ENCODE results near the gene LACTBL1.

LACTBL1 gene

DNA sequence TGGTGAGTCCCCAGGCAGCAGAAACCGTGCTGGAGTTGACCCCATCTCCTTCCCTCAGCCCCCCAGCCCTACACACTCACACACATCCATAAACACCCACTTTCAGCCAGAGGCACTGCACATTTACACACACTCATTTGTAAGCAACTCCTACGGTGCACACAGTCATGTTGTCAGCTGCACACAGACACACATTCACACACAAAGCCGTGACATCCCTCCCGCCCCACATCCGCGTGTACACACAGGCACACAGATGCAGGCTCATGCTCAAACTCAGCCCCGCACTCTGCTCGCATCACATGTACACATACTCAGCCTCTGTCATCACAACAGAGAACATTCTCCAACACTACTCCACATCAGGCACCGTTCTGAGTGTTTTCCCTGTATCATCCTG is 47.6 kb downstream of the LACTBL1 start:
- in situ Hi-C loops (cut with HindIII; ENCODE audit: low sequenced_read_pairs) = no loop called here
- TF ChIP-seq, protein P1, sequence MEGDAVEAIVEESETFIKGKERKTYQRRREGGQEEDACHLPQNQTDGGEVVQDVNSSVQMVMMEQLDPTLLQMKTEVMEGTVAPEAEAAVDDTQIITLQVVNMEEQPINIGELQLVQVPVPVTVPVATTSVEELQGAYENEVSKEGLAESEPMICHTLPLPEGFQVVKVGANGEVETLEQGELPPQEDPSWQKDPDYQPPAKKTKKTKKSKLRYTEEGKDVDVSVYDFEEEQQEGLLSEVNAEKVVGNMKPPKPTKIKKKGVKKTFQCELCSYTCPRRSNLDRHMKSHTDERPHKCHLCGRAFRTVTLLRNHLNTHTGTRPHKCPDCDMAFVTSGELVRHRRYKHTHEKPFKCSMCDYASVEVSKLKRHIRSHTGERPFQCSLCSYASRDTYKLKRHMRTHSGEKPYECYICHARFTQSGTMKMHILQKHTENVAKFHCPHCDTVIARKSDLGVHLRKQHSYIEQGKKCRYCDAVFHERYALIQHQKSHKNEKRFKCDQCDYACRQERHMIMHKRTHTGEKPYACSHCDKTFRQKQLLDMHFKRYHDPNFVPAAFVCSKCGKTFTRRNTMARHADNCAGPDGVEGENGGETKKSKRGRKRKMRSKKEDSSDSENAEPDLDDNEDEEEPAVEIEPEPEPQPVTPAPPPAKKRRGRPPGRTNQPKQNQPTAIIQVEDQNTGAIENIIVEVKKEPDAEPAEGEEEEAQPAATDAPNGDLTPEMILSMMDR (IDR thresholded peaks at IDR 0.05; ENCODE audit: low read depth, low read length, missing control alignments) = no peak
- no peak for DNase-seq (ENCODE audit: low read depth)
- H3K4me3 ChIP-seq (ENCODE audit: low read depth, low read length) = no peak overlapping the region

DNA sequence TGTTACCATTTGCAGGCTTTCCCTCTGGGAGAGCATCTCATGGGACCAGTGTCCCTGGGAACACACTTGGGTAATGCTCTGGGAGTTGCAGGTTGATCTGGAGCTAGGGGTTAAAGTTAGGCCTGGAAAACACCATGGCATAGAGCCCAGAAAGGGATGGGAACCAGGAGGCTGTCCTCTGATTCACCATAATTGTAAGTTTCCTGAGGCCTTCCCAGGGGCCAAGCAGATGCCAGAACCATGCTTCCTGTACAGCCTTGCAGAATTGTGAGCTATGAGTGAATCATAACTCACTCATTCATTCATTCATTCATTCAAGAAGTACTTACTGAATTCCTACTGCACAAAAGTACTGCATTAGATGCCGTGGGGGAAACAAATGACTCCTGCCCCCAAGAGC is 50.0 kb downstream of the LACTBL1 start:
- TF ChIP-seq, protein P1 (IDR thresholded peaks at IDR 0.05; ENCODE audit: low read depth, low read length, missing control alignments) = no peak
- in situ Hi-C loops (cut with HindIII; ENCODE audit: low sequenced_read_pairs) = no loop called here
- H3K4me3 ChIP-seq (ENCODE audit: low read depth, low read length) = no peak overlapping the region
- DNase-seq (ENCODE audit: low read depth) = no peak

DNA sequence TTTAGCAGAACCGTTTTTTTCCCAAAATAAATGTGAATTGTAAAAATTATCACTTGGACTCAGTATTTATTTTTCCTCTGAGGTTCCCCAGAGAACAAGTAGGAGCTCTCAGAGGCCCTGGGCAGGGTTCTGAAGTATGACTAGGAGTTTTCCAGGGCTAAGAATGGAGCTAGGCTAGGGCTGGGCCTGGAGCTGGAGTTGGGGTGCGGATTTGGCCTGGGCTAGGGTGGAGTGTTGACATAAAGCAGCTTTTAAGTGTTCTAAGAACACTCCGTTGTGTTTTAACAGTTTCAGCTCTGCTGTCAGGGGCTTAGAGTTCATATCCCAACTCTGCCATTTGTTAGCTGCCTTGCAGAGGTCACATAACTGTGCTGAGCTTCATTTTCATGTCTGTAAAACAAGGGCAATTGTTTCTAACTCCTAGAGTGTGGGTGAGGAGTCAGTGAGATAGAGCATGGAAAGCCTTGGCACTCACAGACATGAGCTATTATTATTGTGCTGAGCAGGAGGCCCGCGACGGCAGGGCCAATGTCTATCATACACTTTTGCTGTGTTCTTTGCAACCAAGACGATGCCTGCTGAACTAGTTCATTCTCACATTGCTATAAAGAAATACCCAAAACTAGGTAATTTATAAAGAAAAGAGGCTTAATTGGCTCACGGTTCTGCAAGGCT is 51.1 kb downstream of the LACTBL1 start:
- in situ Hi-C loops (cut with HindIII; ENCODE audit: low sequenced_read_pairs) = no loop called here
- H3K4me3 ChIP-seq (ENCODE audit: low read depth, low read length) = no peak overlapping the region
- TF ChIP-seq, protein P1 (IDR thresholded peaks at IDR 0.05; ENCODE audit: low read depth, low read length, missing control alignments) = no peak
- DNase-seq (ENCODE audit: low read depth) = no peak

DNA sequence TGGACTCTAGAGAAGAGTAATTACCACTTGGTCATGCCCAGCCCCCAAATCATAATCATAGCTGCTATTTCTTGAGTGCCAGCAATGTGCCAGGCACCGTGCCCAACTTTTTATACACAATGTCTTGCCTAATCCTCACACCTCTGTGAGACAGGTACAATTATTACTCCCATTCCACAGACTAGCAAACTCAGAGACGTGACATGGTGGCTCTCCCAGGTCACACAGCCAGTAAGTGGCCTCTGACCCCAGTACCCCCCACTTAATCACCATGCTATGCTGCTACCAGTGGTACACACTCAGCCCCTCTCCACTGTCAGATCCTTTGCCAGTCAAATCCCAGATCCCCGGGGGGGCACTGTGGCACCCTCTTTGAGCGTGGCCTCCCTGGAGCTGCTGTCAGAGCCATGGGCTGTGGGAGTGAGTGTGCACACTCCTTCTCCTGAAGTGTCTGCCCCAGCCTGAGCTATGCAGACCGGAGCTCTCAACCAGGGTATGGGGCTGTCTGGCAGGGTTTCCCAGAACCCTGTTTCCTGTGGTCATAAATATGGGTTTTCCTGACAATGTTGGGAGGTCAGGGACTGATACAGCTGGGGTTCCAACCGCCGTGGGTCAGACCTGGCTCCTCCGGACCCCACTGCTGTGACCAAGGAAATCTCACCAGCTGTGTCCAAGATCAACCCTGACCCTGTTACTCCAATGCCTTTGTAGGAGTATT is 51.8 kb downstream of the LACTBL1 start:
- TF ChIP-seq, protein P1 (IDR thresholded peaks at IDR 0.05; ENCODE audit: low read depth, low read length, missing control alignments) = no peak
- no peak overlapping the region for H3K4me3 ChIP-seq (ENCODE audit: low read depth, low read length)
- in situ Hi-C loops (cut with HindIII; ENCODE audit: low sequenced_read_pairs) = no loop called here
- DNase-seq (ENCODE audit: low read depth) = no peak

DNA sequence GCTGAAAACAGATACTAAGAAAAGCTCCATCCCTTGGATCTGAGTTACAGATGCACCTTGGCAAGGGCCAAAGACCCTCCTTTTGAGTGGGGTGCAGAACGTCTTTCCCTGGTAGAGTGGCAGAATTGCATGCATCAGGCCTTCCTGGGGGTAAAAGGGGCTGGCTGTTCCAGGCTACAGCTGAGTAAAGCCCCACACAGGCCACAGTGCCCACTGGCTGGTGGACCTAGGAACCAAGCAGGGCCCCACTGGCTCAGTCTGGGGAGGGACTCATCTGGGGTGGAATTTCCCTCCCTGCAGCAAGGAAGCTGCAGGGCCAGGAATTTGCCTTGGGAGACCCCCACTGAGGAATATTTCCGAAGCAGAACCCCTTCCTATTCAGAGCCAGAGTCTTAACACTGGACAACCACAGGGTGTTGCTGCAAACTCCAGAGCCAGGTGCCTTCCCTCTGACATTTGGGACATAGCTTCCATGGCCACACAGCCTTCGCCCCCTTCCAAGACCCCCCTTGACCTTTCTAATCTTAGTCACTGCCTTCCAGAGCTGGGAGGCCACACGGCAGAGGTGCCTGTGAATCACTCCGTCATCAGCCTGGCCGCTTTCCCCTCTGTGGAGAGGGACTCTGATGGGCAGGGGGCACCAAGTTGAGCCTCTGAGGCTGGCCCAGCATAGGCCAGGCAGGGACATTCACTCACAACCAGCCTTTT is 52.5 kb downstream of the LACTBL1 start:
- no peak for DNase-seq (ENCODE audit: low read depth)
- TF ChIP-seq, protein P1 (IDR thresholded peaks at IDR 0.05; ENCODE audit: low read depth, low read length, missing control alignments) = no peak
- H3K4me3 ChIP-seq (ENCODE audit: low read depth, low read length) = no peak overlapping the region
- in situ Hi-C loops (cut with HindIII; ENCODE audit: low sequenced_read_pairs) = no loop called here

DNA sequence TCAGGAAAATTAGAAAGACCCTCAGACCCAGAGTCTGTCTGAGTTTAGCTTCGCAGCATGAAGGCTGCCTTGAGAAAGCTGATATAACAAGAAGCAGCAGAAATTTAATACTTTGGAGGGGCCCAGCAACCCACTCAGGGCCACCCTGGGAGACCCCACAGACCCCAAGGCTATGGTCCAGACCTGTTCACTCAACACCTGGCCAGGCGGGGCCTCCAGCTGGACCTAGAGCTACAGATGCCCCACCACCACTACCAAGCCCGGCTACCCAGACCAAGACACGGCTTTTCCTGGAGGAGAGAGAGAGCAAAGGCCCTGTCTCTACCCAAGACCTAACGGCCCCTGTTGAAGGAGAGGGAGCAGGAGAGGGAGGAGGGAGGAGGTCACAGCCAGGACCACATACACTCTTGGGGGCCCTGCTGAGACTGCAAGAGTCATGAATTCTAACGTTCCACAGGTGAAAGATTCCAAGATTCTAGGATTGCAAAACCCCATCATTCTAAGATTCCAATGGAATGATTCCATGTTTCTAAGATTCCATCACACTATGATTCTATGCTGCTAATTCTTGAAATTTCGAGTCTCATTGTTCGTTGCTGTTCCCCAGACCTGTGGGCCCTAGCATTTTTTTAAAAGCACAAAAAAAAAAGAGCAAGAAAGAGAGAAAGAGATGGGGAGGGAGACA is 53.2 kb downstream of the LACTBL1 start:
- H3K4me3 ChIP-seq (ENCODE audit: low read depth, low read length) = no peak overlapping the region
- no peak for DNase-seq (ENCODE audit: low read depth)
- TF ChIP-seq, protein P1 (IDR thresholded peaks at IDR 0.05; ENCODE audit: low read depth, low read length, missing control alignments) = no peak
- in situ Hi-C loops (cut with HindIII; ENCODE audit: low sequenced_read_pairs) = no loop called here

Data from astrocyte of the cerebellum (primary cell).